ENCODE measurements around the gene EFNB2. TPM values are rescaled to one million over a fixed set of nuclear protein-coding genes. Genes with fewer than 3 reads are reported as not detected.

The EFNB2 gene
- total and polyA plus RNA-seq, 2 of the 13 experiments (the other 11 are each of a cell fraction or from before 2014, with no cell fraction given): 0.11 to 0.20 TPM

DNA sequence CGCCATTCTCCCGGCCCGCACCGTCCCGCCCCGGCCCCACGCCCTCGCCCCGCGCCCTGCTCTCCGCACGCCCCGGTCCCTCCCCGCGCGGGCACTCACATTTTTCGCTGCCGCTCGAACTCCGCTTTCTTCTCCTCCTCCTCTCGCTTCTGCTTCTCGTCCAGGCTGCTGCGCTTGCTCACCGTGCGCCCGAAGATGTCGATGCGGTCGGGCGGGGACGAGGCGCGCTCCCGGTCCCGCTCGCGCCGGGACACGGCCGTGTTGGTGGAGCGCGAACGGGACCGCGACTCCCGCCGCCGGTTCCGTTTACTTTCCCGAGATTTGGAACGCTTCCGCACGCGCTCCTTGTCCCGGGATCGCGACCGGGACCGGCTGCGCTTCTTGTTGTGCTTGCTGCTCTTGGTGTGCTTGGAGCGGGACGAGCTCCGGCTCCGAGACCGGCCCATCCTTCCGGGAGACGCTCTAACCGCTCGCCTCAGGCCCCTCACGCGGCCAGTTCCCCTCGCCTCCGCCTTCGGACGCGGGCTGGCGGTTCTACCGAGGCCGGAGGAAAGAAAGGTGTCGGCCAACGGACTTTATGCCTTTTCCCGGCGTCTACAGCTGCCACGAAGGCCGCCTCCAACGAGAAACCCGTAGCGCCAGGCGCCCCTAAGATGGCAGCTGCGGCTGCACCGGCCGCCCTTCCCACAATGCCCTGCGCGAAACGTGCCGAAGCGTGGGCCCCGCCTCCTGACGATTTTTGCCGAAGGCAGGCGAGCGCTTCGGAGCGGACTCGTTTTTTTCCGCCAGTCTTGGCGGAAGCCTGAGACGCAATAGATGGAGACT is 32.2 kb upstream of the EFNB2 start, which contains the start of gene ARGLU1 (continued):
- peak; percentile 27; the same call in 1 of the 2 replicates for TF ChIP-seq IRF2 (CRISPR knock-in tag; IDR thresholded peaks at IDR 0.05)
- TF ChIP-seq ZNF234 (CRISPR knock-in tag; conservative IDR thresholded peaks at IDR 0.05): 0 out of 2 replicates have a peak, but pooled peaks have one; percentile 35
- TF ChIP-seq, protein P1, sequence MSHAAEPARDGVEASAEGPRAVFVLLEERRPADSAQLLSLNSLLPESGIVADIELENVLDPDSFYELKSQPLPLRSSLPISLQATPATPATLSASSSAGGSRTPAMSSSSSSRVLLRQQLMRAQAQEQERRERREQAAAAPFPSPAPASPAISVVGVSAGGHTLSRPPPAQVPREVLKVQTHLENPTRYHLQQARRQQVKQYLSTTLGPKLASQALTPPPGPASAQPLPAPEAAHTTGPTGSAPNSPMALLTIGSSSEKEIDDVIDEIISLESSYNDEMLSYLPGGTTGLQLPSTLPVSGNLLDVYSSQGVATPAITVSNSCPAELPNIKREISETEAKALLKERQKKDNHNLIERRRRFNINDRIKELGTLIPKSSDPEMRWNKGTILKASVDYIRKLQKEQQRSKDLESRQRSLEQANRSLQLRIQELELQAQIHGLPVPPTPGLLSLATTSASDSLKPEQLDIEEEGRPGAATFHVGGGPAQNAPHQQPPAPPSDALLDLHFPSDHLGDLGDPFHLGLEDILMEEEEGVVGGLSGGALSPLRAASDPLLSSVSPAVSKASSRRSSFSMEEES (CRISPR knock-in tag; IDR thresholded peaks at IDR 0.05): no peak

- peak overlapping the region; percentile 96 for H3K9ac ChIP-seq (ENCODE audit: insufficient read depth, low read depth, low read length)
- no peaks in the 10 kb centered on the region; a peak in 1 of 5 replicates for H3K36me3 ChIP-seq (replicated peaks in 1 of 2; ENCODE audit: control insufficient read depth in 1 of 2, insufficient read depth in 2 of 2, low read length in 2 of 2)
- no peaks in the 10 kb centered on the region; a peak in 1 of 5 replicates for H3K27me3 ChIP-seq (ENCODE audit: control insufficient read depth in 1 of 2, insufficient read depth in 2 of 2, low read length in 2 of 2)
- WGBS (ENCODE audit: low lambda C conversion rate): 1% methylated on average over 34 of the region's 34 CpGs
- in situ Hi-C loops (cut with HindIII; ENCODE audit: extremely low pct_ligation_motif_present, low pct_unique_long_range_greater_than_20kb): no loop called here
- BruUV-seq (replicated peaks): no TSS peak
- peak overlapping the region; percentile 73 to 95 (median 89) for H3K4me3 ChIP-seq (replicated peaks in 1 of 3; ENCODE audit: insufficient read depth in 1 of 3, low read depth in 2 of 3, low read length in 3 of 3)
- H3K79me2 ChIP-seq (ENCODE audit: insufficient read depth, low read length): peaks cover 59% of the 10 kb centered on the region
- peak overlapping the region; percentile 90 for H3K4me2 ChIP-seq (ENCODE audit: low read depth, low read length)
- ATAC-seq (peak; percentile 72), DNase-seq (ENCODE audit: low spot score) (peak; percentile 32), FAIRE-seq (peak; percentile 8)
- TF ChIP-seq GABPA (IDR thresholded peaks at IDR 0.05; ENCODE audit: low read depth, low read length) (no peak), GABPA (CRISPR knock-in tag; IDR thresholded peaks at IDR 0.05; ENCODE audit: low read depth) (0 out of 2 replicates have a peak, but pooled peaks have one; percentile 24), GPN1 (CRISPR knock-in tag; IDR thresholded peaks at IDR 0.05; ENCODE audit: borderline replicate concordance) (no peak), SAP130 (CRISPR knock-in tag; IDR thresholded peaks at IDR 0.05; ENCODE audit: low read depth) (peak; percentile 33; the same call in 1 of the 2 replicates), KAT7 (CRISPR knock-in tag; IDR thresholded peaks at IDR 0.05; ENCODE audit: borderline replicate concordance) (0 out of 2 replicates have a peak, but pooled peaks have one; percentile 23), ELF3 (CRISPR knock-in tag; IDR thresholded peaks at IDR 0.05) (peak; percentile 38; the same call in 1 of the 2 replicates), GFI1 (CRISPR knock-in tag; IDR thresholded peaks at IDR 0.05; ENCODE audit: borderline replicate concordance) (0 out of 2 replicates have a peak, but pooled peaks have one; percentile 42), ELF1 (CRISPR knock-in tag; IDR thresholded peaks at IDR 0.05) (0 out of 2 replicates have a peak, but pooled peaks have one; percentile 30)
- TF ChIP-seq, protein P2, sequence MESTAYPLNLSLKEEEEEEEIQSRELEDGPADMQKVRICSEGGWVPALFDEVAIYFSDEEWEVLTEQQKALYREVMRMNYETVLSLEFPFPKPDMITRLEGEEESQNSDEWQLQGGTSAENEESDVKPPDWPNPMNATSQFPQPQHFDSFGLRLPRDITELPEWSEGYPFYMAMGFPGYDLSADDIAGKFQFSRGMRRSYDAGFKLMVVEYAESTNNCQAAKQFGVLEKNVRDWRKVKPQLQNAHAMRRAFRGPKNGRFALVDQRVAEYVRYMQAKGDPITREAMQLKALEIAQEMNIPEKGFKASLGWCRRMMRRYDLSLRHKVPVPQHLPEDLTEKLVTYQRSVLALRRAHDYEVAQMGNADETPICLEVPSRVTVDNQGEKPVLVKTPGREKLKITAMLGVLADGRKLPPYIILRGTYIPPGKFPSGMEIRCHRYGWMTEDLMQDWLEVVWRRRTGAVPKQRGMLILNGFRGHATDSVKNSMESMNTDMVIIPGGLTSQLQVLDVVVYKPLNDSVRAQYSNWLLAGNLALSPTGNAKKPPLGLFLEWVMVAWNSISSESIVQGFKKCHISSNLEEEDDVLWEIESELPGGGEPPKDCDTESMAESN (CRISPR knock-in tag; conservative IDR thresholded peaks at IDR 0.05): no peak
- ChIA-PET POLR2A (interaction anchor here (1.2 to 1.3 kb wide), 2 partner anchors 11 to 25 kb away, joined by 3 to 5 read pairs; no protein-coding TSS in a partner anchor), CTCF (ENCODE audit: low intra/inter-chr PET ratio, low total read pairs) (no interaction called here)
- H2AFZ ChIP-seq (ENCODE audit: low read length): no peak overlapping the region
- H4K20me1 ChIP-seq (ENCODE audit: insufficient read depth, low read length): peaks cover 50% of the 10 kb centered on the region
- intact Hi-C loops (cut with micrococcal nuclease; ENCODE audit: unreplicated experiment): loop anchor here (2.0 to 10.0 kb wide), 2 partner anchors 108 to 554 kb away; no protein-coding TSS in a partner anchor
- no peaks in the 10 kb centered on the region for H3K9me3 ChIP-seq (ENCODE audit: low read length)
- H3K4me1 ChIP-seq (ENCODE audit: insufficient read depth, low read length): peaks cover 47% of the 10 kb centered on the region
- peak overlapping the region; percentile 91 for H3K27ac ChIP-seq (ENCODE audit: extremely low read length, insufficient read depth, low read length)
Measured at GRCh38 chr13:106566641-106567473, 31.4 kb upstream of the EFNB2 start.
